Smooth muscle cell (in vitro differentiated cells): ENCODE measurements around the gene VGLL2. TPM values are rescaled to one million over a fixed set of nuclear protein-coding genes. Genes with fewer than 3 reads are reported as not detected.

Source experiments
- DNase-seq: peaks from one replicate; lab custom pipeline; 2025; ENCODE audit not compliant: unreplicated experiment; lab: John Stamatoyannopoulos, UW
- H2AFZ ChIP-seq: fragments of 200-600 bp; sonication (generic); 2 replicates; pipeline ENCODE4 v1.6.0; 2016; ENCODE audit warnings: antibody characterized with exemption, low read depth, mild to moderate bottlenecking
- H3F3A ChIP-seq: fragments of 200-600 bp; sonication (generic); 2 replicates; pipeline ENCODE4 v1.6.0; 2017; ENCODE audit warnings: antibody characterized with exemption, low read depth
- H3K27ac ChIP-seq: fragments of 200-600 bp; sonication (generic); 2 replicates; pipeline ENCODE4 v1.5.1; 2016; ENCODE audit warnings: low read depth, mild to moderate bottlenecking
- H3K27me3 ChIP-seq: fragments of 200-600 bp; sonication (generic); 2 replicates; pipeline ENCODE4 v1.6.1; 2016; ENCODE audit warnings: low read depth, mild to moderate bottlenecking
- H3K36me3 ChIP-seq: fragments of 200-600 bp; sonication (generic); 2 replicates; pipeline ENCODE4 v1.5.1; 2016; ENCODE audit warnings: low read depth
- H3K4me1 ChIP-seq: fragments of 200-600 bp; sonication (generic); 2 replicates; pipeline ENCODE4 v1.5.1; 2016; ENCODE audit warnings: low read depth
- H3K4me2 ChIP-seq: fragments of 200-600 bp; sonication (generic); 2 replicates; pipeline ENCODE4 v1.6.0; 2016; ENCODE audit warnings: mild to moderate bottlenecking
- H3K4me3 ChIP-seq: fragments of 200-600 bp; sonication (generic); 2 replicates; pipeline ENCODE4 v1.5.1; 2016; ENCODE audit warnings: mild to moderate bottlenecking
- H3K79me2 ChIP-seq: fragments of 200-600 bp; sonication (generic); 2 replicates; pipeline ENCODE4 v1.6.0; 2016; ENCODE audit warnings: low read depth, mild to moderate bottlenecking
- H3K9ac ChIP-seq: fragments of 200-600 bp; sonication (generic); 2 replicates; pipeline ENCODE4 v1.6.0; 2016; ENCODE audit warnings: low read depth
- H3K9me3 ChIP-seq: fragments of 200-600 bp; sonication (generic); replicated peaks from 2 replicates; pipeline ENCODE4 v1.5.1; 2016; ENCODE audit warnings: low read depth
- H4K20me1 ChIP-seq: fragments of 200-600 bp; sonication (generic); 2 replicates; pipeline ENCODE4 v1.6.0; 2016; ENCODE audit warnings: low read depth
- CTCF ChIP-seq: fragments of 200-600 bp; sonication (generic); IDR thresholded peaks from 2 replicates; pipeline ENCODE4 v1.5.1; 2017; ENCODE audit warnings: borderline replicate concordance, mild to moderate bottlenecking, antibody characterized with exemption; ENCODE audit not compliant: insufficient read depth, poor library complexity, severe bottlenecking
- WGBS: methylation state at CpG from one replicate; pipeline ENCODE4 v1.1.7; 2016; ENCODE audit warnings: low lambda C conversion rate; 5-methylcytosine and 5-hydroxymethylcytosine counted together
- polyA plus RNA-seq: library from polyadenylated mRNA; unstranded; fragments of >200 nt; fragmentation: Nextera tagmentation; extraction: Ambion mirVana; gene quantifications from 2 replicates; pipeline ENCODE4 v1.2.1, GENCODE V29; 2016
- small RNA-seq: library from RNA; depleted of rRNA; stranded (forward); fragments of <200 nt; gene quantifications from one replicate; pipeline ENCODE3, GENCODE V24; 2014
- total RNA-seq: library from RNA; depleted of rRNA; stranded (reverse); fragments of >200 nt; gene quantifications from 2 replicates; pipeline ENCODE4 v1.2.3, GENCODE V29; 2014

The VGLL2 gene
- total and polyA plus RNA-seq, 2 experiments from 2014 or later: not detected

- Histone ChIP-seq H3K4me3 (no peak overlapping the region), H4K20me1 (no peaks in the 10 kb centered on the region), H3F3A (no peaks in the 10 kb centered on the region), H3K9ac (no peak overlapping the region), H3K4me1 (peaks cover 10% of the 10 kb centered on the region), H3K79me2 (no peaks in the 10 kb centered on the region), H3K9me3 (no peaks in the 10 kb centered on the region), H2AFZ (no peak overlapping the region), H3K36me3 (no peaks in the 10 kb centered on the region), H3K4me2 (no peak overlapping the region), H3K27ac (no peak overlapping the region), H3K27me3 (no peaks in the 10 kb centered on the region)
- DNase-seq: no peak
- peak; percentile 42 for TF ChIP-seq CTCF
- 41% methylated on average over 4 of the region's 4 CpGs for WGBS
Measured at GRCh38 chr6:117317261-117317660, 51.9 kb downstream of the VGLL2 start.

Small RNA genes lying within 50 kb of the gene (small RNA-seq; reads per million reads assigned to genes)
- gene RN7SKP18: not detected

Other genes with a start within 250 kb of the VGLL2 start
- gene ROS1, start 160.4 kb downstream of the VGLL2 start, total RNA-seq: 0.09 and 3.0 TPM in 2 replicates
- 0.03 and 0.08 TPM in 2 replicates for gene ROS1, start 160.4 kb downstream of the VGLL2 start, polyA plus RNA-seq
- gene DCBLD1, start 217.1 kb downstream of the VGLL2 start, total RNA-seq: 82.1 and 86.1 TPM in 2 replicates
- 44.6 and 77.5 TPM in 2 replicates for gene DCBLD1, start 217.1 kb downstream of the VGLL2 start, polyA plus RNA-seq